RPMI8226 (cell line): Measurements from ENCODE around the gene ITGA7.

Source experiments
- DNase-seq: peaks from one replicate; pipeline ENCODE4 v3.0.0-alpha.2; 2015

ITGA7 gene

GRCh38 chr12:55733021-55733555 is 25.4 kb upstream of the ITGA7 start:
- no peak for DNase-seq

- DNase-seq: no peak
Measured at GRCh38 chr12:55732288-55732687, 24.6 kb upstream of the ITGA7 start.

DNA sequence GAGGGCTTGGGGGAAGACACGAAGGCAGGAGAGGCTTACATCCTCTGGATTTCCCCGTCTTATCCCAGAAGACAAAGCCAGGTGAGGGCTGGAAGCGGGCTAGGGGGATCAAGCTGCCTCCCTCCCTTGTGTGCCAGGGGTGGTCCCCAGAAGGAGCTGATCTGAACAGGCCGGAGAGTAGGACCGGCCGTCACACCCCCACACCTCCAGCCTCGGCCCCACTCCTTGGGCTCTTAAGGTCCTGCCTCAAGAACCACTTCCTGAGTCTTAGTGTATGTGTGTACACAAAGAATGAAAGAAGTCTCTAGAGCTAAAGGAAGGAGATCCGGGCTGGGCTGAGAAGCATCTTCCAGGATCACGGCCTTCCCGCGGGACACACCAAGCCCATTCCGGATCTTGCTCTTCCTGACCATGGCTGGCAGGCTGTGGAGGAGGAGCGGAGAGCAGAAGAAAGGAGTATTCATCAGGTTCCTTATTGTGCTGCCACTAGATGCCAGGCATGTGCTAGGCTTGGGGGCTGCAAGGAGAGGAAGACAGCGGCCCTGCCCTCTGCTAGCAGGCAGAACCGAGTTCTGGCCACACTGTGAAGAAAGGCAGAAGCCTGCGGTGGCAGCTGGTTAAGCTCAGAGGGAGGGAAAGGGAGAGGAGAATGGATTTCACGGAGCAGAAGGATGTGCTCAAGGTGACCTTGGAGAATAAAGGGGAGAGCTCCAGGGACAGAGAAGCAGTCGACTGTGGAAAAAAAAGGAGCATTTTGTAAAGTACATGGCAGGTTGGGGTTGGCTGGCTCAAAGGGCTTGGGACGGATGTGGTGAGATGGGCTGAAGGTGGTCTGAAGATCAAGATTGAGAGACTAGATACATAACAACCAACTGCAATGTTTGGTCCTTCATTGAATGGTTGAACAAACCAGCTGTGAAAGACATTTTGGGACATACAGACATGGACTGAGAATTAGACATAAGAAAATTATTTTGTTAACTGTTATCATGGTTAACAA is 22.4 kb upstream of the ITGA7 start:
- DNase-seq: peak; percentile 23

- DNase-seq: peak; percentile 76
Measured at GRCh38 chr12:55728939-55729818, 21.5 kb upstream of the ITGA7 start, which contains the start of gene CD63. TSS of gene CD63 (minus strand) at chr12:55729009. CDS start at chr12:55728341, 668 bp downstream.

GRCh38 chr12:55728186-55728938 is 20.7 kb upstream of the ITGA7 start:
- DNase-seq: peak; percentile 38

DNA sequence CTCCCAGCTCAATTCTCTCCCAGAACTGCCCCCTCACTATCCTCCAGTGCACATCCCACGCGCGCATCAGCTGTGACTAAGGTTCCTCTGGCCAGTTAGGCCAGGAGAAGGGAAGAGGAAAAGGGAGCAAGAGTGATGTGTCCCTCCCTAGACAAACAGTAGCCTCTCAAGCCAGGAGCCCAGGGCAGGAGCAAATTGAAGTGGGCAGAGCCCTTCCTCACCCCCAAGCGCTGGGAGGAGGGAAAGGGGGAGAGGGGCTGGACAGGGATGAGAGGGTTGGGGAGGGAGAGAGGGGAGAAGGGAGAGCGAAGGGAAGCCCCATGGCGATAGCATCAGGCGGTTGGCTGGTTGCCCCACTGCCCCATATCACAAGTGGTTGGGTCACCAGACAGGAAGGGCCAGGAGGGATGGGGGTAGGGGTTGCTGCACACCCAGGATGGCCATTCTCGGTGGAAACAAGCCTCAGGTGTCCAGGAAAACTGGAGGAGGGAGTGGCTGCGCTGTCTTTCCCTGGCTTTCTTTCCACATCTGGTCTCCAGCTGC is 20.0 kb upstream of the ITGA7 start:
- DNase-seq: no peak

GRCh38 chr12:55726971-55727370 is 19.3 kb upstream of the ITGA7 start:
- no peak for DNase-seq

DNA sequence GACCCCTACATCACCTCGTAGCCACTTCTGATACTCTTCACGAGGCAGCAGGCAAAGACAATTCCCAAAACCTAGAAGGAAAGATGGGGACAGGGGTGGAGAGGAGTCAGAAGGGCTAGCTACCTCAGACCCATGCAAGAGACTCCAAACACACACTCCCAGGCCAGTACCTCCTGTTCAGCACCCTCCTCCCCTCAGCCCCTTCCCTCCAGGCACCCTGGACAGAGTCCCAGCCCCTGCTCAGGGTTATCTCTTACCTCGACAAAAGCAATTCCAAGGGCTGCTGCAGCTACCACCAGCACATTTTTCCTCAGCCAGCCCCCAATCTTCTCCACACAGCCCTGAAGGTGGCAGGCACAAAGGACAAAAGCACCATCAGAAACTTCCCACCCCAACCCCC is 17.9 kb upstream of the ITGA7 start:
- DNase-seq: no peak

- no peak for DNase-seq
Measured at GRCh38 chr12:55724940-55725309, 17.2 kb upstream of the ITGA7 start.

DNA sequence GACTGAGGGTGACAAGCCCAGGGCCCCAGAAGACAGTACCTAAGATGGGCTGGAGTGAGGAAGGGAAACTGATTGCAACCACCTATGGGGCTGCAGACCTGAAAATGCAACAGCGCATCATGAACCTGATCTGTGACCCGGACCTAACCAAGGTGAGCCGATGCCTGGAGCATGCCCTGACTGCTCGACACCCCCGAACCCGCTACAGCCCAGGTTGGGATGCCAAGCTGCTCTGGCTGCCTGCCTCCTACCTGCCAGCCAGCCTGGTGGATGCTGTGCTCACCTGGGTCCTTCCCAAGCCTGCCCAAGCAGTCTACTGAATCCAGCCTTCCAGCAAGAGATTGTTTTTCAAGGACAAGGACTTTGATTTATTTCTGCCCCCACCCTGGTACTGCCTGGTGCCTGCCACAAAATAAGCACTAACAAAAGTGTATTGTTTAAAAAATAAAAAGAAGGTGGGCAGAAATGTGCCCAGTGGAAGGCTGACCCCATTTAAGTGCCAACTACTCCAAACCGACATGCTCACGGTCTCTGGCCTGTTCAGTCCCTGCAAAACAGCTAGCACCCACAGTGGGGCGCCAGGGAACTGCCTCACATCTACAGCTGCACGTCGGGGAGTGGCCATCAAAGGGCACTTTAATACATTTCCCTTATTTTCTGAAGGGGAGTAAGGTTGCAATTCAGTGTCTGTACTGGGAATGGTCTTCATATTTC is 16.7 kb upstream of the ITGA7 start:
- DNase-seq: peak; percentile 68

GRCh38 chr12:55723516-55724225 is 16.0 kb upstream of the ITGA7 start:
- no peak for DNase-seq

DNA sequence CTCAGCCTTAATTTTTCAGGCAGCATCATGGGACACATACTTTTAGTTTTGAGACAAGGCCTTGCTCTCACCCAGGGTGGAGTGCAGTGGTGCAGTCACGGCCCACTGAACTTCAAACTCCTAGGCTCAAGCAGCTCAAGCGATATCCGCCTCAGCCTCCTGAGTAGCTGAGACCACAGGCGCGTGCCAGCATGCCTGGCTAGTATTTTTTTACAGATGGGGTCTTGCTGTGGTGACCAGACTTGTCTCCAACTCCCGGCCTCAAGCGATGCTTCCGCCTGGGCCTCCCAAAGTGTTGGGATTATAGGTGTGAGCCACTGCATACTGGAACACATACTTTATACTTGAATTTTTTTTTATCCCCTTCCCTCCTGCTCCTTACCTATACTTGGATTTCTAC is 15.2 kb upstream of the ITGA7 start:
- DNase-seq: no peak

- DNase-seq: no peak
Measured at GRCh38 chr12:55721601-55722213, 14.0 kb upstream of the ITGA7 start.

DNA sequence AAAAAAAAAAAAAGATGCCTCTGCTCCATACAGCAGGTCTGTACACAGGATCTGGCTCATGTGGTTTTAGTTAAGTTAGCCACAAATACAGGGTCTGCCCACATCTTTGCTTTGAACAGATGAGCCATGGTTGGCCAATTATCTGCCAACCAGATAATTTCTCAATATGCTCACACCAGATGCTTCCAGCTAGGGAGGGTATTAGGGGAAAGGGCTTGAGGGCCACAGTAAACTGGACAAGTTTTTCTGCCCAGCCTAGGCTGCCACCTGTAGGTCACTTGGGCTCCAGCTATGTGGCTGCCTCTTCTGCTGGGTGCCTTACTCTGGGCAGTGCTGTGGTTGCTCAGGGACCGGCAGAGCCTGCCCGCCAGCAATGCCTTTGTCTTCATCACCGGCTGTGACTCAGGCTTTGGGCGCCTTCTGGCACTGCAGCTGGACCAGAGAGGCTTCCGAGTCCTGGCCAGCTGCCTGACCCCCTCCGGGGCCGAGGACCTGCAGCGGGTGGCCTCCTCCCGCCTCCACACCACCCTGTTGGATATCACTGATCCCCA is 13.3 kb upstream of the ITGA7 start:
- DNase-seq: peak; percentile 47

- no peak for DNase-seq
Measured at GRCh38 chr12:55720071-55720564, 12.4 kb upstream of the ITGA7 start, which contains the start of gene RDH5. TSS of gene RDH5 (plus strand) at chr12:55720393. CDS start at chr12:55721185, 792 bp downstream.

DNA sequence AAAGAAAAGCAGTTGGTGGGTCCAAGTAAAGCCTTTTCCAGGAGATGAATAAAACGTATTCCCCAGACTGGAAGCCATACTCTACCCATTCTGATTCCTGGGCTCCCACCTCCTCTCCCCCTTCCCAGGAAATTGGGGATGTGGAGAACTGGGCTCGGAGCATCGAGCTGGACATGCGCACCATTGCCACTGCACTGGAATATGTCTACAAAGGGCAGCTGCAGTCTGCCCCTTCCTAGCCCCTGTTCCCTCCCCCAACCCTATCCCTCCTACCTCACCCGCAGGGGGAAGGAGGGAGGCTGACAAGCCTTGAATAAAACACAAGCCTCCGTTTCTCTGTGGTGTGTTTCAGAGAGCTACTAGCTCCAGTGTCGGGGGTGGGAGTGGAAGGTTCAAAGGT is 11.7 kb upstream of the ITGA7 start:
- no peak for DNase-seq

DNA sequence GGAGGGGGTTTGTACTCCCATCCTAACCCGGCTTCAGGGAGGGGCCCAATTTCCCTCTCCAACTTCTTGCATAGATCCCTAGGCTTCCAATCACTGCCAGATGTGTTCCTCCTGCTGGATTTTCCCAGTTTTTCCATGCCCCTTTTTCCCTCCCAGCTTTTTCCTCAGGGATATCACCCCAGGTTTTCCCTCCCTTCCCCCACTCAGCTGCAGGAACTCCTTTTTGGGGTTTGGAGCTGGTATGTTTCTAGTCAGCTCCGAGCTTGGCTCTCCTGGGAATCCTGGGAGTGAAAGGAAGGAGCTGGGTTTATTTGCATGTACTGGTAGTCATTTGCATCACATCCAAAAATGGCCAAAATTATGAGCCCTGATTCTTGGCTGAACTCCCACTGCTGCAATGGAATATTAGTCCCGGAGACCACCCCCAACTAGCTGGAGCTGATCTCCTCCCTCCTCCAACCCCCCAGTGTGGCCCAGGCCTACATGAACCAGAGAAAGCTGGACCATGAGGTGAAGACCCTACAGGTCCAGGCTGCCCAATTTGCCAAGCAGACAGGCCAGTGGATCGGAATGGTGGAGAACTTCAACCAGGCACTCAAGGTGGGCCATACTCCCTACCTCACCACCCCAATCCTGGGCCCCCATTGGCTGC is 11.0 kb upstream of the ITGA7 start:
- DNase-seq: no peak

- no peak for DNase-seq
Measured at GRCh38 chr12:55718015-55718414, 10.3 kb upstream of the ITGA7 start.
